Esophagus muscularis mucosa (tissue), 4 donors: Measurements from ENCODE around the gene PXDN. TPM values are rescaled to one million over a fixed set of nuclear protein-coding genes. Genes with fewer than 3 reads are reported as not detected.
"Not testable (repeated sequence)": the region's sequence is repeated elsewhere in the genome, so short reads cannot be mapped to it uniquely, and the experiment has no call there.

ENCODE experiments used
- DNase-seq: peaks from one replicate; pipeline ENCODE4 v3.0.0-alpha.2; 2017; ENCODE audit errors: extremely low spot score
- H3K27ac ChIP-seq, 4 donors: fragments of 200-600 bp; sonication (generic); replicated peaks in 1 of 4; 1 replicate in 3 of 4; 2 replicates in 1 of 4; pipeline ENCODE4 v1.5.1; 2016 to 2019; ENCODE audit warnings: mild to moderate bottlenecking in 1 of 4
- H3K27me3 ChIP-seq, 4 donors: fragments of 200-600 bp; sonication (generic); one replicate each; pipeline versions ENCODE4 v1.5.1 to v1.6.0; 2016 to 2019
- H3K36me3 ChIP-seq, 4 donors: fragments of 200-600 bp; sonication (generic); one replicate each; pipeline ENCODE4 v1.5.1; 2016 to 2019
- H3K4me1 ChIP-seq, 4 donors: fragments of 200-600 bp; sonication (generic); one replicate each; pipeline ENCODE4 v1.5.1; 2016 to 2019
- H3K4me3 ChIP-seq, 4 donors: fragments of 200-600 bp; sonication (generic); 1 replicate in 2 of 4; 2 replicates in 2 of 4; pipeline ENCODE4 v1.5.1; 2016 to 2019; ENCODE audit warnings: mild to moderate bottlenecking in 4 of 4, moderate library complexity in 1 of 4
- H3K9me3 ChIP-seq, 4 donors: fragments of 200-600 bp; sonication (generic); 1 replicate in 3 of 4; 2 replicates in 1 of 4; pipeline ENCODE4 v1.5.1; 2016 to 2019
- EP300 ChIP-seq: sonication (generic); formaldehyde crosslinking; IDR thresholded peaks from one replicate; pipeline ENCODE4 v1.6.1; 2017; ENCODE audit warnings: antibody characterized with exemption
- POLR2A ChIP-seq: fragments of 450-650 bp; IDR thresholded peaks from one replicate; pipeline ENCODE4 v1.6.1; 2017; ENCODE audit warnings: antibody characterized with exemption, moderate library complexity, mild to moderate bottlenecking, low read depth
- POLR2AphosphoS5 ChIP-seq, 2 donors: sonication (generic); formaldehyde crosslinking; IDR thresholded peaks; one replicate each; pipeline ENCODE4 v1.6.1; 2017; ENCODE audit warnings: antibody characterized with exemption in 2 of 2
- WGBS: methylation state at CpG from one replicate; pipeline ENCODE4 v1.1.5; 2018; 5-methylcytosine and 5-hydroxymethylcytosine counted together
- intact Hi-C: fragments of 100-400 bp; cut with DNase I; formaldehyde crosslinking; loops from one replicate; pipeline ENCODE4 v1.15.1; 2023
- total RNA-seq, 4 donors: library from RNA; depleted of rRNA; stranded (reverse); fragments of >200 nt; gene quantifications; one replicate each; pipeline versions ENCODE4 v1.1.0 to v1.2.1, GENCODE V29; 2016
- TF ChIP-seq, protein P1 (sequence below), 3 experiments: fragments of 200-600 bp in 2 of 3; fragments of 450-650 bp in 1 of 3; sonication (generic) in 2 of 3; IDR thresholded peaks; one replicate each; pipeline ENCODE4 v1.5.1; 2017 to 2019; ENCODE audit warnings: antibody characterized with exemption in 3 of 3, mild to moderate bottlenecking in 2 of 3, moderate library complexity in 1 of 3

PXDN gene
- total RNA-seq, 4 donors from 2014 or later, result 19.9 to 81.6 (median 50.1) TPM

DNA sequence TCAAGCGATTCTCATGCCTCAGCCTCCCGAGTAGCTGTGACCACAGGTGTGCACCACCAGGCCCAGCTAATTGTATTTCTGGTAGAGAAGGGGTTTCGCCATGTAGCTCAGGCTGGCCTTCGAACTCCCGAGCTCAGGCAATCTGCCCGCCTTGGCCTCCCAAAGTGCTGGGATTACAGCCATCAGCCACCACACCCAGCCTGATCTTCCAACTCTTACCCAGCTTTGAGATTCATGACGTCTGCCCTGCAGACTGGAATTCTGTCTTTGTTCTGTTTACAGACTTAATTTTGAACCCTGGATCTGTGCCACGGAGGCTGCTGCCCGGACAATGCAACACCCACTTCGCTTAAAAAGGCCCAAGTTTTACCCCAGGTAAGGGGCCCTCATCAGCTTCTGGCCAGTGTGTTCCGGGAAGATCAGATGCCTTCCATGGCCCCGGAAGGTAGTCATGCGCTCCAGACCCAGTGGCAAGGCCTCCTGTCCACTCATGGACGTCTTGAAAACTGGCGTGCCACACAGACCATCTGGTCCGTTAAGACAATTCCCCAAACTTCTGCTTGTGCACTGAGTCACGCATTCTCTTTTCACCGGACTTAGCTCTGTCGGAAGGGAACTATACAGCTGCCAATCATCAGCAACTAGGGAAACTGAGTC is 5.5 kb downstream of the PXDN start:
- H3K27ac ChIP-seq, result peak overlapping the region; percentile 39 to 99 (median 75)
- WGBS, result 77% methylated on average over 18 of the region's 19 CpGs
- H3K4me3 ChIP-seq, result no peak overlapping the region
- peaks cover 31 to 56% (median 51%) of the 10 kb centered on the region in 4 donors for H3K4me1 ChIP-seq
- DNase-seq, result no peak
- H3K9me3 ChIP-seq, result peaks cover 0 to 4% (median 0%) of the 10 kb centered on the region in 4 donors
- no peaks in the 10 kb centered on the region for H3K36me3 ChIP-seq
- no peaks in the 10 kb centered on the region for H3K27me3 ChIP-seq
- TF ChIP-seq POLR2AphosphoS5 (IDR thresholded peaks at IDR 0.05) (no peak), POLR2A (no peak), EP300 (no peak)
- TF ChIP-seq, protein P1, sequence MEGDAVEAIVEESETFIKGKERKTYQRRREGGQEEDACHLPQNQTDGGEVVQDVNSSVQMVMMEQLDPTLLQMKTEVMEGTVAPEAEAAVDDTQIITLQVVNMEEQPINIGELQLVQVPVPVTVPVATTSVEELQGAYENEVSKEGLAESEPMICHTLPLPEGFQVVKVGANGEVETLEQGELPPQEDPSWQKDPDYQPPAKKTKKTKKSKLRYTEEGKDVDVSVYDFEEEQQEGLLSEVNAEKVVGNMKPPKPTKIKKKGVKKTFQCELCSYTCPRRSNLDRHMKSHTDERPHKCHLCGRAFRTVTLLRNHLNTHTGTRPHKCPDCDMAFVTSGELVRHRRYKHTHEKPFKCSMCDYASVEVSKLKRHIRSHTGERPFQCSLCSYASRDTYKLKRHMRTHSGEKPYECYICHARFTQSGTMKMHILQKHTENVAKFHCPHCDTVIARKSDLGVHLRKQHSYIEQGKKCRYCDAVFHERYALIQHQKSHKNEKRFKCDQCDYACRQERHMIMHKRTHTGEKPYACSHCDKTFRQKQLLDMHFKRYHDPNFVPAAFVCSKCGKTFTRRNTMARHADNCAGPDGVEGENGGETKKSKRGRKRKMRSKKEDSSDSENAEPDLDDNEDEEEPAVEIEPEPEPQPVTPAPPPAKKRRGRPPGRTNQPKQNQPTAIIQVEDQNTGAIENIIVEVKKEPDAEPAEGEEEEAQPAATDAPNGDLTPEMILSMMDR (IDR thresholded peaks at IDR 0.05), result no peak
- intact Hi-C loops, result no loop called here

DNA sequence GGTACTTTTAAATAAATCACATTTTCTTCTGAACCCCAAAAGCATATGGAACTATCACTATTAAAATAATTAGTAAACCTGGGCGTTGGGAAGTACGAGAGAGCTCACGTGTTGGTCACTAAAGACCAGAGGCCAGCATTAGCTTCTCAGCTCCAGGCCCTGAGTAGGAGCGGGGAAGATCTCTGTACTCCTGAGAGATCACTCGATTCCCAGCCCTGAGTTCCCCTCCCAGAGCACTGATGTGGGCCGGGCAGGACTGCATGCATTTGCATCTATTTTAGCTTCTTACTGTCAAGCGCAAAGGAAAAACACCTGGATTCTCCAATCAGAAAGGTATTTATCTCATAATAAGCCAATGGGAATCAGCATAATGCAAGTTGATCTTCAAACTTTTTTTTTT is 6.2 kb downstream of the PXDN start:
- Histone ChIP-seq H3K4me1 (peaks cover 31 to 54% (median 50%) of the 10 kb centered on the region in 4 donors), H3K9me3 (peaks cover 0 to 4% (median 0%) of the 10 kb centered on the region in 4 donors), H3K36me3 (no peaks in the 10 kb centered on the region), H3K4me3 (no peak overlapping the region), H3K27ac (peak overlapping the region in 2 of 4 donors; percentile 93 to 99), H3K27me3 (no peaks in the 10 kb centered on the region)
- no peak for DNase-seq
- intact Hi-C loops, result no loop called here
- WGBS, result 91% methylated on average over 7 of the region's 7 CpGs
- TF ChIP-seq, protein P1 (IDR thresholded peaks at IDR 0.05), result no peak
- TF ChIP-seq EP300 (no peak), POLR2A (no peak), POLR2AphosphoS5 (IDR thresholded peaks at IDR 0.05) (no peak)

DNA sequence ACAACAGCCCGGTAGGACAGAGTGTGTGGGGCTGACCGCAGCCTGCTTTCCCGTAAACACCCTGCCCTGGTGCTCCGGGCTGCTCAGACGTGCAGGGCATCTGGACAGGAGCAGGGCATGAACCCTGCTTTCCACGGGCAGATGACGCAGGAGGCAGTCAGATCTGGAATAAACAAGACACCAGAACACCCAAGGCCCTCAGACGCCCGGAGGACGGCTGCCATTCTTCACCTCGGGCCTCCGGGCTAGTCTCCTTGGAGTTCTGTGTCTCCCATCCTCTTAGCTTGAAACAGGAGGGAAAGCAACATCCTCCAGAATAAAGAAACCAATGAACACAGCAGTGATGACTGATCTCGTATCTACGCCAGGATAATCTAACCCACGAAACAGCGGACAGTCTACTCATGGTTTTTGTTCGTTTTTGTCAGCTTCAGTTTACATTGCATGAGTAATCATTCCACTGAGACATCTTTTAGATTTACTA is 7.3 kb downstream of the PXDN start:
- DNase-seq, result no peak
- Histone ChIP-seq H3K27ac (peak overlapping the region; percentile 13 to 54 (median 34)), H3K36me3 (no peaks in the 10 kb centered on the region), H3K27me3 (no peaks in the 10 kb centered on the region), H3K9me3 (peaks cover 0 to 4% (median 0%) of the 10 kb centered on the region in 4 donors), H3K4me1 (peaks cover 32 to 54% (median 46%) of the 10 kb centered on the region in 4 donors), H3K4me3 (no peak overlapping the region)
- TF ChIP-seq EP300 (no peak), POLR2AphosphoS5 (IDR thresholded peaks at IDR 0.05) (no peak), POLR2A (no peak)
- TF ChIP-seq, protein P1 (IDR thresholded peaks at IDR 0.05), result no peak
- intact Hi-C loops, result no loop called here
- WGBS, result 81% methylated on average over 15 of the region's 17 CpGs

DNA sequence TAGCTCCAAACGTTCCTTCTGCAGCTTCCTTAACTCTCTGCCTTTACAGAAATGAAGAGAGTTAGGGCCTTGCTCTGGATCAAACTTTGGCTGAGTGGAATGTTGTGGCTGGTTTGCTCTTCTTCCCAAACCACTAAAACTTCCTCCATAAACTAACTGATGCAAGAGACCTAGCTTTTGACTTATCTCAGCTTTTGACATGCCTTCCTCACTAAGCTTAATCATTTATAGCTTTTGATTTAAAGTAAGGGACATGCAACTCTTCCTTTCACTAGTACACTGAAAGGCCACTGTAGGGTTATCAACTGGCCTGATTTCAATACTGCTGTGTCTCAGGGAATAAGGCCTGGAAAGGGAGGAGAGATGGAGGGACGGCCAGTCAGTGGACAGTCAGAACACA is 8.3 kb downstream of the PXDN start:
- no peaks in the 10 kb centered on the region for H3K36me3 ChIP-seq
- 79% methylated on average over 2 of the region's 2 CpGs for WGBS
- TF ChIP-seq EP300, result no peak
- no peak for TF ChIP-seq POLR2A
- TF ChIP-seq, protein P1 (IDR thresholded peaks at IDR 0.05), result no peak
- TF ChIP-seq POLR2AphosphoS5 (IDR thresholded peaks at IDR 0.05), result no peak
- peaks cover 40 to 55% (median 51%) of the 10 kb centered on the region in 4 donors for H3K4me1 ChIP-seq
- no peaks in the 10 kb centered on the region for H3K27me3 ChIP-seq
- DNase-seq, result no peak
- no peak overlapping the region for H3K27ac ChIP-seq
- intact Hi-C loops, result no loop called here
- H3K9me3 ChIP-seq, result peaks cover 0 to 4% (median 0%) of the 10 kb centered on the region in 4 donors
- H3K4me3 ChIP-seq, result no peak overlapping the region

DNA sequence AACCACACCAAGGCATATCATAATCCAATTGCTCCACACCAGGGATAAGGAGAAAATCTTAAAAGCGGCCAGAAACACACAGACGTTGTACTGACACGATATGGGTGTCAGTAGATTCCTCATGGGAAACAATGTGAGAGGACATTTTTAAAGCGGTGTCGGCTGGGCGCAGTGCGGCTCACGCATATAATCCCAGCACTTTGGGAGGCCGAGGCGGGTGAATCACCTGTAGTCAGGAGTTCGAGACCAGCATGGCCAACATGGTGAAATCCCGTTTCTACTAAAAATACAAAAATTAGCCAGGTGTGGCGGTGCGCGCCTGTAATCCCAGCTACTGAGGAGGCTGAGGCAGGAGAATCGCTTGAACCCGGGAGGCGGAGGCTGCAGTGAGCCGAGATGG is 11.0 kb downstream of the PXDN start:
- H3K27me3 ChIP-seq, DNase-seq, intact Hi-C loops, H3K27ac ChIP-seq, H3K36me3 ChIP-seq, H3K9me3 ChIP-seq, H3K4me3 ChIP-seq: not testable (repeated sequence)
- peaks cover 48 to 56% (median 53%) of the 10 kb centered on the region in 4 donors for H3K4me1 ChIP-seq
- WGBS, result 95% methylated on average over 19 of the region's 19 CpGs
